Effector memory CD4-positive, alpha-beta T cell (primary cell): ENCODE results near the gene GIMAP7.
A peak's percentile ranks its signal among the peaks of the same experiment; 100 is the strongest.

Source experiments
- DNase-seq, 3 donors: peaks; one replicate each; pipeline ENCODE4 v3.0.0-alpha.2; 2020
- H3K27ac ChIP-seq: 2 replicates; pipeline ENCODE4 v1.7.0; 2013; ENCODE audit warnings: mild to moderate bottlenecking, low read length, moderate library complexity; ENCODE audit not compliant: insufficient read depth, poor library complexity, severe bottlenecking
- H3K27me3 ChIP-seq: replicated peaks from 2 replicates; pipeline ENCODE4 v1.7.0; 2013; ENCODE audit warnings: mild to moderate bottlenecking, low read length; ENCODE audit not compliant: insufficient read depth, control insufficient read depth, poor library complexity, severe bottlenecking
- H3K36me3 ChIP-seq: 2 replicates; pipeline ENCODE4 v1.7.0; 2013; ENCODE audit warnings: mild to moderate bottlenecking, low read length, moderate library complexity; ENCODE audit not compliant: control insufficient read depth, insufficient read depth
- H3K4me1 ChIP-seq: 2 replicates; pipeline ENCODE4 v1.7.0; 2013; ENCODE audit warnings: low read length, mild to moderate bottlenecking; ENCODE audit not compliant: control insufficient read depth, insufficient read depth, poor library complexity, severe bottlenecking
- H3K4me3 ChIP-seq: 2 replicates; pipeline ENCODE4 v1.7.0; 2013; ENCODE audit warnings: low read length, low read depth, mild to moderate bottlenecking; ENCODE audit not compliant: insufficient read depth, poor library complexity, severe bottlenecking
- H3K9me3 ChIP-seq: 2 replicates; pipeline ENCODE4 v1.7.0; 2013; ENCODE audit warnings: mild to moderate bottlenecking, low read length, moderate library complexity; ENCODE audit not compliant: control insufficient read depth
- total RNA-seq, 3 donors: gene quantifications; one replicate each; lab custom pipeline; 2026; lab: John Stamatoyannopoulos, UW

GIMAP7 gene
- 37.3 to 75.9 (median 53.1) reads per million in 3 donors for total RNA-seq

- Histone ChIP-seq H3K27ac (peak within 1 kb of the TSS; percentile 85), H3K4me3 (peak within 1 kb of the TSS; percentile 92)
- DNase-seq = peak in 2 of 3 donors; percentile 4 to 42
Observed at GRCh38 chr7:150514748-150515222, at the start of gene GIMAP7. Gene GIMAP7 (plus strand): TSS chr7:150514872. CDS start chr7:150519975, 5,103 bp downstream.

GRCh38 chr7:150464962-150465361 lies 49.7 kb upstream of the GIMAP7 start:
- H3K9me3 ChIP-seq = peaks cover 21% of the 10 kb centered on the region
- no peaks in the 10 kb centered on the region for H3K27me3 ChIP-seq
- peaks cover 26% of the 10 kb centered on the region for H3K36me3 ChIP-seq
- H3K4me3 ChIP-seq = no peak overlapping the region
- H3K4me1 ChIP-seq = peaks cover 45% of the 10 kb centered on the region
- no peak overlapping the region for H3K27ac ChIP-seq
- DNase-seq = no peak

More at GRCh38 chr7:150514748-150515222, at the start of gene GIMAP7:
- no peaks in the 10 kb centered on the region for H3K27me3 ChIP-seq
- peaks cover 36% of the 10 kb centered on the region for H3K4me1 ChIP-seq
- no peaks in the 10 kb centered on the region for H3K9me3 ChIP-seq
- peaks cover 10% of the 10 kb centered on the region for H3K36me3 ChIP-seq

DNA sequence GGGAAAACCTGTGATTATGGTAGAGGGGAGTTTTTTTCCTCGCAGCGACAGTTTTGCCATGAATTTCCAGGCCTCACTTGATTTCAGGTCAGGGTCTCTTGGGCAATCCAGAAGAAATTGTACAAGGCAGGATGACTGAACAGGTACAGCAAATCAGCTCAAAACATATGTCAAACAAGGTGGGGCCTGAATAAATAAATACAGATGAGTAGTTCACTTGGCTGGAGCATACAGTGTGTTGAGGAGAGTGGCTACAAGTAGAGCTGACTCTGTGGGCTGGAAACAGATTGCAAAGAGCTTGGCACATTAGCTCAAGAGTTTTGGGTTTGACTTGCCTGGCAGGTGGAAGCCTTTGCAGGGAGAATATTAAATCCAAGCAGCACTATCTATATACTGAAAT lies 49.3 kb upstream of the GIMAP7 start:
- H3K27me3 ChIP-seq = no peaks in the 10 kb centered on the region
- no peak for DNase-seq
- peaks cover 28% of the 10 kb centered on the region for H3K36me3 ChIP-seq
- H3K27ac ChIP-seq = no peak overlapping the region
- peaks cover 19% of the 10 kb centered on the region for H3K9me3 ChIP-seq
- no peak overlapping the region for H3K4me3 ChIP-seq
- H3K4me1 ChIP-seq = peaks cover 45% of the 10 kb centered on the region

- H3K9me3 ChIP-seq = peaks cover 10% of the 10 kb centered on the region
- DNase-seq = no peak
- no peak overlapping the region for H3K4me3 ChIP-seq
- H3K27ac ChIP-seq = no peak overlapping the region
- no peaks in the 10 kb centered on the region for H3K27me3 ChIP-seq
- peaks cover 48% of the 10 kb centered on the region for H3K4me1 ChIP-seq
- peaks cover 28% of the 10 kb centered on the region for H3K36me3 ChIP-seq
Observed at GRCh38 chr7:150466477-150466876, 48.2 kb upstream of the GIMAP7 start.

- H3K36me3 ChIP-seq = peaks cover 39% of the 10 kb centered on the region
Observed at GRCh38 chr7:150468241-150468640, 46.4 kb upstream of the GIMAP7 start.

GRCh38 chr7:150471886-150472285 lies 42.8 kb upstream of the GIMAP7 start:
- peaks cover 61% of the 10 kb centered on the region for H3K36me3 ChIP-seq
- H3K4me3 ChIP-seq = no peak overlapping the region
- H3K4me1 ChIP-seq = peaks cover 36% of the 10 kb centered on the region
- H3K27me3 ChIP-seq = no peaks in the 10 kb centered on the region
- peak overlapping the region; percentile 14 for H3K27ac ChIP-seq
- DNase-seq = no peak
- H3K9me3 ChIP-seq = no peaks in the 10 kb centered on the region

More at GRCh38 chr7:150468241-150468640, 46.4 kb upstream of the GIMAP7 start:
- no peak for DNase-seq
- no peaks in the 10 kb centered on the region for H3K9me3 ChIP-seq
- peaks cover 48% of the 10 kb centered on the region for H3K4me1 ChIP-seq
- H3K27ac ChIP-seq = no peak overlapping the region
- H3K4me3 ChIP-seq = no peak overlapping the region
- no peaks in the 10 kb centered on the region for H3K27me3 ChIP-seq

- no peaks in the 10 kb centered on the region for H3K9me3 ChIP-seq
- no peak for DNase-seq
- H3K36me3 ChIP-seq = peaks cover 63% of the 10 kb centered on the region
- H3K27ac ChIP-seq = no peak overlapping the region
- H3K4me1 ChIP-seq = peaks cover 40% of the 10 kb centered on the region
- no peak overlapping the region for H3K4me3 ChIP-seq
- H3K27me3 ChIP-seq = no peaks in the 10 kb centered on the region
Observed at GRCh38 chr7:150473902-150474301, 40.8 kb upstream of the GIMAP7 start.

DNA sequence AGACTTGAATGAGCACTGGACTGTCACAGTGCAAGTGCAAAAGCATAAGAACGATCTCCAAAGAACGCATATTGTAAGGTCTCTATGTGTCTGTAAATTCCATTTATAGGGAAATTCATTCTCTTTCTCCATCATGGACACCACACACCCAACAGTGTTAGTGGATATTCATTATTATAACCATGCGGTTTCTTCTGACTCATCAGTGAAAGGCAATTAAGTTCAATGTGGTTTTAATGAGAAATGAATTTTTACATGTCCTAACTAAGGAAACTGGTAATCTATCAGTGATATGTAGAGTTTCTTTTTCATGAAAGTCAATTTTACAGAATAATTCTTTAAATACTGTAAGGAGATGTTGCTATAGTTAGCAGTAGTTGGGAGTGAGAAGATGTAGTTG lies 38.4 kb upstream of the GIMAP7 start:
- Histone ChIP-seq H3K4me1 (peaks cover 53% of the 10 kb centered on the region), H3K36me3 (peaks cover 49% of the 10 kb centered on the region), H3K27me3 (no peaks in the 10 kb centered on the region), H3K27ac (peak overlapping the region; percentile 81), H3K4me3 (no peak overlapping the region), H3K9me3 (no peaks in the 10 kb centered on the region)
- no peak for DNase-seq

DNA sequence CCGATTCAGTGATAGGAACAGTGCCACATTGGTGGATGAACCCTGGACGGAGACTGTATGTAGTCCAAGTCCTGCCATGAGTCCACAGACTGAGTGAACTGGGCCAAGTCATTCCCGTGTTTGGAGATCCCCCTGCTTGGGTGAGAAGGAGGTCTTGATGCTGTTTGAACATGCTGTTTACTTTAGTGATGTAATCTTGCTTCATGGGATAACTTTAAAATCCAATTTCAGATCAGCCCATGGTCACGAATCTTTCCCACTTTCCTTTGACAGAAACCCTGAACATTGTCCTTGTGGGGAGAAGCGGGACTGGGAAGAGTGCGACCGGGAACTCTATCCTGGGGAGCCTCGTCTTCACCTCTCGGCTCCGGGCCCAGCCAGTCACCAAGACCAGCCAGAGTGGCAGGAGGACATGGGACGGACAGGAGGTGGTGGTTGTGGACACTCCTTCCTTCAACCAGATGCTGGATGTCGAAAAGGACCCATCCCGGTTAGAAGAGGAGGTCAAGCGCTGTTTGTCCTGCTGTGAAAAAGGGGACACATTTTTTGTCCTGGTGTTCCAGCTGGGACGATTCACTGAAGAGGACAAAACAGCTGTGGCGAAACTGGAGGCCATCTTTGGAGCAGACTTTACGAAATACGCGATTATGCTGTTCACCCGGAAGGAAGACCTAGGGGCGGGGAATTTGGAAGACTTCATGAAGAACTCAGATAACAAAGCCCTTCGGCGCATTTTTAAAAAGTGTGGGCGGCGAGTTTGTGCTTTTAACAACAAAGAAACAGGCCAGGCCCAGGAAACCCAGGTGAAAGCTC lies 37.6 kb upstream of the GIMAP7 start:
- Histone ChIP-seq H3K36me3 (peaks cover 41% of the 10 kb centered on the region), H3K4me1 (peaks cover 60% of the 10 kb centered on the region), H3K27ac (peak overlapping the region; percentile 81), H3K4me3 (no peak overlapping the region), H3K9me3 (no peaks in the 10 kb centered on the region), H3K27me3 (no peaks in the 10 kb centered on the region)
- no peak for DNase-seq

DNA sequence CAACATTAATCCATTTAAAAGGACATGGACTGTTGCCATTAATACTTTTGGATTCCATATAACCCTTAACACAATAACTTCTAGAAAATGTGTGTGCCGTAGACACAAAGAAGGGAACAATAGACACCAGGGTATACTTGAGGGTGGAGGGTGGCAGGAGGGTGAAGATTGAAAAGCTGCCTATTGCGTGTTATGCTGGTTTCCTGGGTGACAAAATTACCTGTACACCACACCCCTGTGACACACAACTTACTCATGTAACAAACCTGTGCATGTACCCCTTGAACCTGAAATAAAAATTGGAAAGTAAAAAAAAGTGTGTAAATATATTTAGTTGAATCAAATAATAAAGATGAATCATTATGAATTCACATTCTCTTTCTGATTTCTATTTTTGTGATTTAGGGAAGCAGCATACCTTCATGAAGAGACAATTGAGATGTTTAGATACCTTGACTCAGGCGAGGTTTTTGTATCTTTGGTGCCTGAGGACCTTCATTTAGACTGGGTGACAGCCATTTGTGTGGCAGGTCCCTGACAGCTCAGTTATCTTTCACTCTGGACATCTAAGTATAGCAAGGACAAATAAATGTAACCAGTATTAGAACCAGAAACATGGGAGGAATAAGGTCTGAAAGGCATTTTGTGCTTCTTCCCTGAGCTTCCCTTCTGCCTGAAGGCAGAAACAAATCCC lies 35.5 kb upstream of the GIMAP7 start:
- Histone ChIP-seq H3K36me3 (peaks cover 25% of the 10 kb centered on the region), H3K4me1 (peaks cover 76% of the 10 kb centered on the region), H3K27me3 (no peaks in the 10 kb centered on the region), H3K27ac (peak overlapping the region; percentile 81), H3K4me3 (no peak overlapping the region), H3K9me3 (no peaks in the 10 kb centered on the region)
- peak in 1 of 3 donors; percentile 43 for DNase-seq
